CD14-positive monocyte (primary cell): ENCODE results near the gene UBE2D1. TPM values are rescaled to one million over a fixed set of nuclear protein-coding genes. Genes with fewer than 3 reads are reported as not detected.

ENCODE experiments used
- polyA plus RNA-seq, 3 donors: library from polyadenylated mRNA; depleted of rRNA in 1 of 3; unstranded in 2 of 3; stranded (reverse) in 1 of 3; fragments of 300-500 nt in 2 of 3; fragments of >200 nt in 1 of 3; fragmentation: Illumina TruSeq in 2 of 3; gene quantifications; 1 replicate in 2 of 3; 2 replicates in 1 of 3; pipeline ENCODE4 v1.2.3, GENCODE V29; 2012 to 2021

Gene UBE2D1
- polyA plus RNA-seq, 3 donors, result 47.7 to 119 (median 107) TPM

Other genes starting within 250 kb of the UBE2D1 start
- 10 to 100 TPM in 1 of 3 donors, 1 to 10 TPM in 2; 6.1 to 10.9 (median 8.8) TPM for gene IPMK, start 67.1 kb upstream of the UBE2D1 start, polyA plus RNA-seq
- gene CISD1, start 65.8 kb upstream of the UBE2D1 start, polyA plus RNA-seq, result 10 to 100 TPM in 2 of 3 donors, 1 to 10 TPM in 1; 5.4 to 29.4 (median 24.9) TPM
- gene TFAM, start 50.4 kb downstream of the UBE2D1 start, polyA plus RNA-seq, result 10 to 100 TPM in 2 of 3 donors, 1 to 10 TPM in 1; 5.9 to 34.4 (median 33.8) TPM
- under 1 TPM; 0.02 to 0.24 (median 0.14) TPM for gene BICC1, start 177.9 kb downstream of the UBE2D1 start, polyA plus RNA-seq